ENCODE measurements around the gene LCN10.

- TF ChIP-seq CTCF (IDR thresholded peaks at IDR 0.05) (no peak), EZH2 (IDR thresholded peaks at IDR 0.05) (no peak), EZH2phosphoT487 (IDR thresholded peaks at IDR 0.05) (no peak)
Observed at GRCh38 chr9:136733611-136734010, 9.1 kb downstream of the LCN10 start.
